GM12801 (cell line): ENCODE results near the gene FUS.

Source experiments
- TF ChIP-seq, protein P1 (sequence below): IDR thresholded peaks from one replicate; pipeline ENCODE4 v1.5.1; 2011; ENCODE audit warnings: control low read depth; ENCODE audit not compliant: insufficient read length; ENCODE audit errors: extremely low read depth

The FUS gene

DNA sequence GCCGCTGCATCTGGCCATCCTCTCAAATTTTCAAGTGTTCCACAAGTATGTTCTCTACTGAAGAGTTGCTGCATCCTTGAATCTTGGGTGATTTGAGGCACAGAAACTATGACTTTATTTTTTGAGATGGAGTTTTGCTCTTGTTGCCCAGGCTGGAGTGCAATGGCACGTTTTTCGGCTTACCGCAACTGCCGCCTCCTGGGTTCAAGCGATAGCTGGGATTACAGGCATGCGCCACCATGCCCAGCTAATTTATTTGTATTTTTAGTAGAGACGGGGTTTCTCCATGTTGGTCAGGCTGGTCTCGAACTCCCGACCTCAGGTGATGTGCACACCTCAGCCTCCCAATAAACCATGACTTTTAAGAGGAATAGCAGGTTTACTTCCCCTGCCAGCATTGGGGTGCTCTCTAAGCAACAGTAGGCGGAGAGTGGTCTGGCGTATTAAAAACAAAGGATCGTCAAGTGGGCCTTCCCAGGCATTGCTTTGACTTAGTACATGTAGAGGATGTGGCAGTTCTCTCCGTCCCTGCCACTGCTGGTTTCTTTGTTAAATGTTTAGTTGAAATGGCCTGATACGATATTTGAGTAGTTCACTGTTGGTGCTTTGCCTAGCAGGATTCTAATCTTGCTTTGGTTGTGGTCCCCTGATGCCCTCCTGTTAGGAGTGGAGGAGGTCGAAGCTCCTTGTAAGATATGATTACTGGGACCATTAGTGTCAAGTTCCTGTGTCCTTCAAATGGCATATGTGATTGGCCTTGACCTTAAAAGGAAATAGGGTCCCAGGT, 13.1 kb downstream of the FUS start:
- TF ChIP-seq, protein P1, sequence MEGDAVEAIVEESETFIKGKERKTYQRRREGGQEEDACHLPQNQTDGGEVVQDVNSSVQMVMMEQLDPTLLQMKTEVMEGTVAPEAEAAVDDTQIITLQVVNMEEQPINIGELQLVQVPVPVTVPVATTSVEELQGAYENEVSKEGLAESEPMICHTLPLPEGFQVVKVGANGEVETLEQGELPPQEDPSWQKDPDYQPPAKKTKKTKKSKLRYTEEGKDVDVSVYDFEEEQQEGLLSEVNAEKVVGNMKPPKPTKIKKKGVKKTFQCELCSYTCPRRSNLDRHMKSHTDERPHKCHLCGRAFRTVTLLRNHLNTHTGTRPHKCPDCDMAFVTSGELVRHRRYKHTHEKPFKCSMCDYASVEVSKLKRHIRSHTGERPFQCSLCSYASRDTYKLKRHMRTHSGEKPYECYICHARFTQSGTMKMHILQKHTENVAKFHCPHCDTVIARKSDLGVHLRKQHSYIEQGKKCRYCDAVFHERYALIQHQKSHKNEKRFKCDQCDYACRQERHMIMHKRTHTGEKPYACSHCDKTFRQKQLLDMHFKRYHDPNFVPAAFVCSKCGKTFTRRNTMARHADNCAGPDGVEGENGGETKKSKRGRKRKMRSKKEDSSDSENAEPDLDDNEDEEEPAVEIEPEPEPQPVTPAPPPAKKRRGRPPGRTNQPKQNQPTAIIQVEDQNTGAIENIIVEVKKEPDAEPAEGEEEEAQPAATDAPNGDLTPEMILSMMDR, result no peak

DNA sequence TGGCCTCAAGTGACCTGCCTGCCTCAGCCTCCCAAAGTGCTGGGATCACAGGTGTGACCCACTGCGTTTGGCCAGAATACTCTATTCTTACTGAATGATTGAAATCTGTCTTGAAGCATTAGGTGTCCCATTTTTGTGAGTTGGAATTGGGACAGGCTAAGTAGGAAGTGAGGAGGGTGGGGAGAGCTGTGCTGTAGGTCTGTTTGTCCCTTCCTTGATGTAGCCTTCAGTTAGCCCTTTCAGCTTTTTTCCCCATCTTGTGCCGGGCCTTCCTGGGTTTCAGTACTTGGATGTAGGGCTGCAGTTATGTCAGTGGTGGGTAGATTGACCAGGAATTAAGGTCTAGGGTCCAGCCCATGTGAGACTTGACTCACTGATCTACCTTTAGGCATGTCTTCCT, 13.9 kb downstream of the FUS start:
- TF ChIP-seq, protein P1, result no peak

DNA sequence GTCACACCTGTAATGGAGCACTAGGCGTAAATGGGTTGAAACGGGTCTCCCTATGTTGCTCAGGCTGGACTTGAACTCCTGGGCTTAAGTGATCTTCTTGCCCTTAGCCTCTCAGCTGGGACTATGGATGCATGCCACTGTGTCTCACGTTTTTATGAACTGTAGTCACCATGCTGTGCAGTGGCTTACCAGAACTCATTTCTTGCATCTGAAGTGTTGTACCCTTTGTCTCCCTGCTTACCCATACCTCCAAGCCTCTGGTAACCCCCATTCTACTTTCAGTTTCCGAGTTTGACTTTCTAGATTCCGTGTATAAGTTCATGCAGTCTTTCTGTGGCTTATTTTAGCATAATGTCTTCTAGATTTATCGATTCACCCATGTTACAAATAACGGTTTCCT, 15.0 kb downstream of the FUS start:
- TF ChIP-seq, protein P1, result no peak

DNA sequence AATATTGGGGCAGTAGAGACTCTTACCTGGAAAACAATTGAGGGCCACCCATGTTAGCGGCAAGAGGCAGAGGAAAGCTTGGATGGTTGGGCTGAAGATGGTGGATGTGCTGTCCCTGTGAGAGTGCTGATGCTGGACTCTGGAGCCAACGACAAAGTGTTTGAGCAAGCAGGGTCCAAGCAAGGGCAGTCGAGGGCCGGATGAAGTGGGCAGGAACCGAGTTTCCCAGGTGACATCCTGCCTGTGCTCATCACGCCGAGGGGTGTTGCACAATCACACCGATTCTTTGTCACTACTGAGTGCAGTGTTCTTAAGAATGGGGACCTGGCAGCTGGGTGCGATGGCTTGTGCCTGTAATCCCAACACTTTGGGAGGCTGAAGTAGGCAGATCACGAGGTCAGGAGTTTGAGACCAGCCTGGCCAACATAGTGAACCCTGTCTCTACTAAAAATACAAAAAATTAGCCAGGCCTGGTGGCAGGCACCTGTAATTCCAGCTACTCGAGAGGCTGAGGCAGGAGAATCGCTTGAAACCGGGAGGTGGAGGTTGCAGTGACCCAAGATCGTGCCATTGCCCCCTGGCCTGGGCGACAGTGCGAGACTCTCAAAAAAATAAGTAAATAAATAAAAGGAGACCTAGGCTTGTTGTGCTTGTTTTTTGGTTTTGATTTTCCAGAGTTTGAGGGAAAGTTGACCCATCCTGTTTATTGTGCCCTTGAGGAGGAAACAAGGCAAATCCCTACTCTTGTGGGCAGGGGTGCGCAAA, 16.6 kb downstream of the FUS start:
- TF ChIP-seq, protein P1, result no peak

DNA sequence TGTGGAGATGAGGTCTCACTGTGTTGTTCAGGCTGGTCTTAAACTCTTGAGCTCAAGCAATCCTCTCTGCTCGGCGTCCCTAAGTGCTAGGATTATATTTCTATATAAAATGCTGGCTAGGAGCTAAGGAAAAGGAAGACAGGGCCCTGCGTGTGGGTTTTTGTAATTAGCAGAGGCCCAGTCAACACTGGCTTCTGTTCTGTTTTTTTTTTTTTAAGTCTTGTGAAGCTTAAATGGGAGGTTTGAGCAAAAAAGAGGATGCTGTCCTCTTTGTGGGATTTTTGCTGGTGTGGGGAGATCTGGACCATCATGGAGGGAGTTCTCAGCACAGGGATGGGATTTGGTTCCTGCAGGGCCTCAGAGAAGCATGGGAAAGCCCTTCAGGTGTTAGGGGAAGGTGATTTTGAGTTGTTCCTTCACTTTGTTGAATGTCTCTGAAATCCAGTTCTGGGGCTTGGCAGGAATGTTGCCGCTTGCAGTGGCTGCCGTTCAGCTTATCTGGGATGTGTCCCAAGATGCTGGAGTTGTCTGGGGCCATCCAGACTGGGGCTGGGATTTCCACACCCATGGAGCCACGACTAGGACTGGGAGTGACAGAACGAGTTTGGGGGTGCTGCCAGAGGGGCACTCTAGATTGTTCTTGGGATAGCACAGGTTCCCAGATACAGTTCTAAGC, 18.4 kb downstream of the FUS start:
- TF ChIP-seq, protein P1, result no peak

DNA sequence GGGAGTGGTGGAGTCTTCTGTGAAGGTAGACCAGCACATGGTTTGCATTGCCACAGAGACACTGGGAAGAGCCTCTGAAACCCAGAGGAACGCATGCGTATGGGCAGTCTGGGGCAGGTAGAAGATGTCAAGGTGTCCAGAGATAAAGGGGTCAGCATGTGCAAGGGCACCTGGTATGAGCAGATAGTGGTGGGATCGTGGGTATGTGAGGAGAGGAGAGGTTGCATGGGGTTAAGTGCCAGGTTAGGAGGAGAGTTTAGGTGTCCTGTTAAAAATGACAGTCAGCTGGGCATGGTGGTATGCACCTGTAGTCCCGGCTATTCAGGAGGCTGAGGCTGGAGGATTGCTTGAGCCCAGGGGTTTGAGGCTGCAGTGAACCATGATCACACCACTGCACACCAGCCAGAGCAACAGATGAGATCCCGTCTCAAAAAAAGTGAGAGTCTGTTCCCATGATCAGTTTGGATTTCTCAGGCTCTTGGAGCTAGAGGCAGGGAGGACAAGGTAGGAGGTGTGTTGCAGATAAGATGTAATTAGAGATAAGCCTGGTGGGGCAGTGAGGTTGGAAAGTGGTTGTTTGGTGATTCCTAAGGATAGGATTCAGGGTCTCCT, 19.6 kb downstream of the FUS start:
- TF ChIP-seq, protein P1, result no peak
